Measurements from ENCODE around the gene PREX1.

GRCh38 chr20:48625136-48625900 is 202.5 kb downstream of the PREX1 start:
- no peak for TF ChIP-seq ZNF274 (IDR thresholded peaks at IDR 0.05; ENCODE audit: low read depth, low read length)
- no peak for TF ChIP-seq SUZ12 (IDR thresholded peaks at IDR 0.05; ENCODE audit: extremely low read depth, insufficient read depth, insufficient read length)

Data from NT2/D1 (cell line).